K562 (cell line): ENCODE measurements around the gene PLD1. TPM values are rescaled to one million over a fixed set of nuclear protein-coding genes. Genes with fewer than 3 reads are reported as not detected.
A peak's percentile ranks its signal among the peaks of the same experiment; 100 is the strongest.

Experiments used
- ATF3 ChIP-seq, 2 experiments: fragments of 450-650 bp in 1 of 2; sonication (generic) in 1 of 2; formaldehyde crosslinking in 1 of 2; IDR thresholded peaks in 1 of 2; conservative IDR thresholded peaks in 1 of 2; 2 replicates each; pipeline versions ENCODE4 v1.6.1 to v1.8.1; 2016 to 2023; ENCODE audit warnings: mild to moderate bottlenecking in 2 of 2, moderate library complexity in 2 of 2, inconsistent platforms in 1 of 2, missing genetic modification reagents in 1 of 2
- BCOR ChIP-seq: fragments of 450-650 bp; IDR thresholded peaks from 2 replicates; pipeline ENCODE4 v1.6.1; 2016
- BHLHE40 ChIP-seq: IDR thresholded peaks from 2 replicates; pipeline ENCODE4 v1.6.1; 2011; ENCODE audit warnings: low read length, improper control_type of control experiment
- CBFB ChIP-seq: sonication (generic); formaldehyde crosslinking; IDR thresholded peaks from 2 replicates; pipeline ENCODE4 v1.4.0; 2020; ENCODE audit warnings: mild to moderate bottlenecking, missing genetic modification reagents
- EWSR1 ChIP-seq: fragments of 450-650 bp; IDR thresholded peaks from 2 replicates; pipeline ENCODE4 v1.6.1; 2018; ENCODE audit warnings: borderline replicate concordance, mild to moderate bottlenecking, low read depth, moderate library complexity; ENCODE audit not compliant: partially characterized antibody
- HES1 ChIP-seq: fragments of 450-650 bp; IDR thresholded peaks from 2 replicates; pipeline ENCODE4 v1.6.1; 2016; ENCODE audit warnings: low read depth, mild to moderate bottlenecking, moderate library complexity
- HOXB6 ChIP-seq: fragments of 250-450 bp; sonication (Bioruptor Pico); IDR thresholded peaks from 2 replicates; pipeline ENCODE4 v1.5.1; 2022; ENCODE audit warnings: mild to moderate bottlenecking, borderline replicate concordance
- JUND ChIP-seq, 2 experiments: IDR thresholded peaks; 2 replicates in 1 of 2; 3 replicates in 1 of 2; pipeline ENCODE4 v1.6.1; 2011; ENCODE audit warnings: borderline replicate concordance in 2 of 2, low read depth in 2 of 2, low read length in 2 of 2, improper control_type of control experiment in 1 of 2, missing biosample characterization in 1 of 2, missing genetic modification characterization in 1 of 2, missing genetic modification reagents in 1 of 2
- MAFK ChIP-seq: IDR thresholded peaks from 2 replicates; pipeline ENCODE4 v1.6.1; 2011; ENCODE audit warnings: low read length, improper control_type of control experiment
- PPARD ChIP-seq: fragments of 250-450 bp; sonication (Bioruptor Pico); IDR thresholded peaks from 2 replicates; pipeline ENCODE4 v1.8.0; 2022; ENCODE audit warnings: inconsistent platforms, mild to moderate bottlenecking, moderate library complexity
- SAFB2 ChIP-seq: fragments of 200-400 bp; formaldehyde crosslinking; IDR thresholded peaks from 2 replicates; pipeline ENCODE4 v1.6.1; 2018; ENCODE audit warnings: borderline replicate concordance, low read length, low read depth, moderate library complexity; ENCODE audit not compliant: severe bottlenecking
- TEAD4 ChIP-seq, 2 experiments: sonication (generic) in 1 of 2; formaldehyde crosslinking in 1 of 2; IDR thresholded peaks; 2 replicates each; pipeline versions ENCODE4 v1.6.1 to v1.8.0; 2012 to 2022; ENCODE audit warnings: borderline replicate concordance in 1 of 2, inconsistent platforms in 1 of 2, low read length in 1 of 2, mild to moderate bottlenecking in 1 of 2, missing genetic modification reagents in 1 of 2
- TRIM28 ChIP-seq: fragments of 450-650 bp; IDR thresholded peaks from 2 replicates; pipeline ENCODE4 v1.6.1; 2017
- ZC3H8 ChIP-seq: fragments of 450-650 bp; IDR thresholded peaks from 2 replicates; pipeline ENCODE4 v1.6.1; 2017
- ZFP91 ChIP-seq: sonication (generic); formaldehyde crosslinking; IDR thresholded peaks from 2 replicates; pipeline ENCODE4 v1.8.0; 2022; ENCODE audit warnings: mild to moderate bottlenecking, missing genetic modification reagents
- polyA plus RNA-seq, 8 experiments: library from polyadenylated mRNA; depleted of rRNA in 4 of 8; stranded (reverse) in 5 of 8; unstranded in 3 of 8; fragments of >200 nt; fragmentation: Nextera tagmentation in 2 of 8; fragmentation: Illumina TruSeq in 1 of 8; extraction: Ambion mirVana in 2 of 8; extraction: Trizol in 1 of 8; gene quantifications; 2 replicates each; pipeline versions ENCODE4 v1.2.1 to v1.2.3, GENCODE V29; 2011 to 2014; ENCODE audit warnings: inconsistent platforms in 1 of 8, missing spikeins in 1 of 8
- total RNA-seq, 7 experiments: library from RNA; depleted of rRNA in 6 of 7; stranded (reverse); fragments of >200 nt in 6 of 7; fragmentation: Illumina TruSeq in 2 of 7; extraction: Trizol in 2 of 7; gene quantifications; 2 replicates each; pipeline versions ENCODE4 v1.2.1 to v1.2.3, GENCODE V29; 2011 to 2021; ENCODE audit warnings: low replicate concordance in 1 of 7
- TF ChIP-seq, protein P1 (sequence below): fragments of 250-450 bp; sonication (Bioruptor Pico); IDR thresholded peaks from 2 replicates; pipeline ENCODE4 v1.4.0; 2020
- TF ChIP-seq, protein P2 (sequence below): fragments of 450-650 bp; IDR thresholded peaks from 2 replicates; pipeline ENCODE4 v1.6.1; 2014; ENCODE audit warnings: low read depth, mild to moderate bottlenecking, moderate library complexity, borderline replicate concordance
- TF ChIP-seq, protein P3 (sequence below): fragments of 250-450 bp; sonication (Bioruptor Pico); IDR thresholded peaks from 2 replicates; pipeline ENCODE4 v1.5.0; 2021
- TF ChIP-seq, protein P4 (sequence below): sonication (generic); formaldehyde crosslinking; IDR thresholded peaks from 2 replicates; pipeline ENCODE4 v1.8.1; 2022; ENCODE audit warnings: missing genetic modification reagents

Gene PLD1
- total and polyA plus RNA-seq, 9 of the 15 experiments (the other 6 are each of a cell fraction or from before 2014, with no cell fraction given) = 8.4 to 26.1 (median 18.6) TPM

DNA sequence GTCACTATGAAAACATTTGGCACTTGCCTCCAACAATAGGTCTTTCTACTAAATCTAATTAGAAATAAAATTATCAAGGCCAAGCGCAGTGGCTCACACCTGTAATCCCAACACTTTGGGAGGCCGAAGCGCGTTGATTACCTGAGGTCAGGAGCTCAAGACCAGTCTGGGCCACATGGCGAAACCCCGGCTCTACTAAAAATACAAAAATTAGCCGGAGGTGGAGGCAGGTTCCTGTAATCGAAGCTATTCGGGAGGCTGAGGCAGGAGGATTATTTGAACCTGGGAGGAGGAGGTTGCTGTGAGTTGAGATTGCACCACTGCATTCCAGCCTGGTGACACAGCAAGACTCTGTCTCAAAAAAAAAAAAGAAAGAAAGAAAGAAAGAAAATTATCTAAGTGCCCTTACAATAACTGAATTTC, 1.6 kb upstream of the PLD1 start (continued):
- TF ChIP-seq, protein P1, sequence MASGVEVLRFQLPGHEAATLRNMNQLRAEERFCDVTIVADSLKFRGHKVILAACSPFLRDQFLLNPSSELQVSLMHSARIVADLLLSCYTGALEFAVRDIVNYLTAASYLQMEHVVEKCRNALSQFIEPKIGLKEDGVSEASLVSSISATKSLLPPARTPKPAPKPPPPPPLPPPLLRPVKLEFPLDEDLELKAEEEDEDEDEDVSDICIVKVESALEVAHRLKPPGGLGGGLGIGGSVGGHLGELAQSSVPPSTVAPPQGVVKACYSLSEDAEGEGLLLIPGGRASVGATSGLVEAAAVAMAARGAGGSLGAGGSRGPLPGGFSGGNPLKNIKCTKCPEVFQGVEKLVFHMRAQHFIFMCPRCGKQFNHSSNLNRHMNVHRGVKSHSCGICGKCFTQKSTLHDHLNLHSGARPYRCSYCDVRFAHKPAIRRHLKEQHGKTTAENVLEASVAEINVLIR (CRISPR knock-in tag) = no peak
- no peak for TF ChIP-seq CBFB
- peak; percentile 65; the same call in 1 of the 2 replicates for TF ChIP-seq JUND (IDR thresholded peaks at IDR 0.05; ENCODE audit: borderline replicate concordance, low read depth, low read length)
- no peak; the same call in 1 of the 3 replicates for TF ChIP-seq JUND (tag; IDR thresholded peaks at IDR 0.05; ENCODE audit: borderline replicate concordance, low read depth, low read length)
- TF ChIP-seq, protein P2, sequence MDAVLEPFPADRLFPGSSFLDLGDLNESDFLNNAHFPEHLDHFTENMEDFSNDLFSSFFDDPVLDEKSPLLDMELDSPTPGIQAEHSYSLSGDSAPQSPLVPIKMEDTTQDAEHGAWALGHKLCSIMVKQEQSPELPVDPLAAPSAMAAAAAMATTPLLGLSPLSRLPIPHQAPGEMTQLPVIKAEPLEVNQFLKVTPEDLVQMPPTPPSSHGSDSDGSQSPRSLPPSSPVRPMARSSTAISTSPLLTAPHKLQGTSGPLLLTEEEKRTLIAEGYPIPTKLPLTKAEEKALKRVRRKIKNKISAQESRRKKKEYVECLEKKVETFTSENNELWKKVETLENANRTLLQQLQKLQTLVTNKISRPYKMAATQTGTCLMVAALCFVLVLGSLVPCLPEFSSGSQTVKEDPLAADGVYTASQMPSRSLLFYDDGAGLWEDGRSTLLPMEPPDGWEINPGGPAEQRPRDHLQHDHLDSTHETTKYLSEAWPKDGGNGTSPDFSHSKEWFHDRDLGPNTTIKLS = no peak
- no peak for TF ChIP-seq EWSR1
- no peak for TF ChIP-seq PPARD
- TF ChIP-seq ZFP91 (CRISPR knock-in tag) = no peak
- TF ChIP-seq MAFK = 0 out of 2 replicates have a peak, but pooled peaks have one; percentile 21
- no peak for TF ChIP-seq HES1
- peak; percentile 75 for TF ChIP-seq ATF3 (IDR thresholded peaks at IDR 0.05)
- no peak for TF ChIP-seq ATF3 (CRISPR knock-in tag; conservative IDR thresholded peaks at IDR 0.05)
- TF ChIP-seq SAFB2 = no peak
- peak; percentile 62 for TF ChIP-seq TEAD4 (IDR thresholded peaks at IDR 0.05; ENCODE audit: low read length)
- no peak for TF ChIP-seq TEAD4 (CRISPR knock-in tag; IDR thresholded peaks at IDR 0.05; ENCODE audit: borderline replicate concordance)
- peak; percentile 89 for TF ChIP-seq BCOR
- no peak for TF ChIP-seq ZC3H8
- TF ChIP-seq BHLHE40 = no peak
- TF ChIP-seq, protein P3, sequence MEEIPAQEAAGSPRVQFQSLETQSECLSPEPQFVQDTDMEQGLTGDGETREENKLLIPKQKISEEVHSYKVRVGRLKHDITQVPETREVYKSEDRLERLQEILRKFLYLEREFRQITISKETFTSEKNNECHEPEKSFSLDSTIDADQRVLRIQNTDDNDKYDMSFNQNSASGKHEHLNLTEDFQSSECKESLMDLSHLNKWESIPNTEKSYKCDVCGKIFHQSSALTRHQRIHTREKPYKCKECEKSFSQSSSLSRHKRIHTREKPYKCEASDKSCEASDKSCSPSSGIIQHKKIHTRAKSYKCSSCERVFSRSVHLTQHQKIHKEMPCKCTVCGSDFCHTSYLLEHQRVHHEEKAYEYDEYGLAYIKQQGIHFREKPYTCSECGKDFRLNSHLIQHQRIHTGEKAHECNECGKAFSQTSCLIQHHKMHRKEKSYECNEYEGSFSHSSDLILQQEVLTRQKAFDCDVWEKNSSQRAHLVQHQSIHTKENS (CRISPR knock-in tag) = no peak
- no peak for TF ChIP-seq HOXB6 (CRISPR knock-in tag)
- TF ChIP-seq, protein P4, sequence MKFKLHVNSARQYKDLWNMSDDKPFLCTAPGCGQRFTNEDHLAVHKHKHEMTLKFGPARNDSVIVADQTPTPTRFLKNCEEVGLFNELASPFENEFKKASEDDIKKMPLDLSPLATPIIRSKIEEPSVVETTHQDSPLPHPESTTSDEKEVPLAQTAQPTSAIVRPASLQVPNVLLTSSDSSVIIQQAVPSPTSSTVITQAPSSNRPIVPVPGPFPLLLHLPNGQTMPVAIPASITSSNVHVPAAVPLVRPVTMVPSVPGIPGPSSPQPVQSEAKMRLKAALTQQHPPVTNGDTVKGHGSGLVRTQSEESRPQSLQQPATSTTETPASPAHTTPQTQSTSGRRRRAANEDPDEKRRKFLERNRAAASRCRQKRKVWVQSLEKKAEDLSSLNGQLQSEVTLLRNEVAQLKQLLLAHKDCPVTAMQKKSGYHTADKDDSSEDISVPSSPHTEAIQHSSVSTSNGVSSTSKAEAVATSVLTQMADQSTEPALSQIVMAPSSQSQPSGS (CRISPR knock-in tag) = no peak
- no peak for TF ChIP-seq TRIM28
